ENCODE data around the gene RBMS3. TPM values are rescaled to one million over a fixed set of nuclear protein-coding genes. Genes with fewer than 3 reads are reported as not detected.

RBMS3 gene
- total and polyA plus RNA-seq, 2 of the 8 experiments (the other 6 are each of a cell fraction or from before 2014, with no cell fraction given): 3.7 to 6.9 TPM

GRCh38 chr3:29694783-29695182 is 413.9 kb downstream of the RBMS3 start:
- H3K36me3 ChIP-seq (ENCODE audit: control insufficient read depth in 2 of 4, insufficient read depth in 4 of 4, low read length in 3 of 4): no peaks in the 10 kb centered on the region
- ChIA-PET CTCF (ENCODE audit: partially characterized antibody) (interaction anchor here (1.3 to 1.4 kb wide), 2 partner anchors 26 to 1057 kb away, joined by 4 read pairs; no protein-coding TSS in a partner anchor), POLR2A (ENCODE audit: partially characterized antibody) (interaction anchor here (0.7 kb wide), 1 partner anchor 223 kb away, joined by 3 read pairs; no protein-coding TSS in a partner anchor)
- H3K4me3 ChIP-seq (ENCODE audit: extremely low read depth in 1 of 4, insufficient read depth in 2 of 4, low read depth in 3 of 4, low read length in 4 of 4): no peak overlapping the region
- no peak overlapping the region for H4K8ac ChIP-seq (ENCODE audit: extremely low read depth, insufficient read depth, low read length)
- H3K23me2 ChIP-seq (ENCODE audit: low read depth, low read length): no peaks in the 10 kb centered on the region
- H2BK12ac ChIP-seq (ENCODE audit: low read depth, low read length): no peak overlapping the region
- H2AK5ac ChIP-seq (ENCODE audit: low read depth, low read length): no peak overlapping the region
- H4K91ac ChIP-seq (replicated peaks; ENCODE audit: insufficient read length, low read length): no peak overlapping the region
- no peaks in the 10 kb centered on the region for H3K79me1 ChIP-seq (ENCODE audit: low read depth, low read length)
- no peak overlapping the region for H4K5ac ChIP-seq (ENCODE audit: insufficient read length, low read depth, low read length)
- no peak overlapping the region for H2BK120ac ChIP-seq (replicated peaks; ENCODE audit: low read depth, low read length)
- H2BK20ac ChIP-seq (ENCODE audit: low read length): no peak overlapping the region
- no peak overlapping the region for H3K4me2 ChIP-seq (ENCODE audit: insufficient read depth in 1 of 2, low read depth in 2 of 2, low read length in 2 of 2)
- DNase-seq (ENCODE audit: low read depth in 1 of 2, low spot score in 2 of 2): no peak
- H3K56ac ChIP-seq (replicated peaks; ENCODE audit: insufficient read length, low read depth, low read length): no peak overlapping the region
- FAIRE-seq: no peak
- H3K18ac ChIP-seq (ENCODE audit: extremely low read depth, low read length): no peak overlapping the region
- no peak overlapping the region for H3K9ac ChIP-seq (replicated peaks in 1 of 4; ENCODE audit: extremely low read depth in 1 of 4, low read depth in 3 of 4, low read length in 3 of 4)
- 96% methylated on average over 1 of the region's 1 CpG; no CpG with 5 or more reads in 1 of the 2 experiments for WGBS, 2 experiments (ENCODE audit: extremely low coverage in 1 of 2, insufficient coverage in 1 of 2, insufficient read length in 1 of 2, insufficient replicate concordance in 2 of 2, low coverage in 1 of 2, low lambda C conversion rate in 2 of 2, missing lambda C conversion rate in 1 of 2)
- no peaks in the 10 kb centered on the region for H4K20me1 ChIP-seq (replicated peaks in 1 of 2; ENCODE audit: control insufficient read depth in 1 of 2, insufficient read depth in 2 of 2, low read length in 2 of 2)
- H2BK5ac ChIP-seq (ENCODE audit: low read depth, low read length): no peak overlapping the region
- no peaks in the 10 kb centered on the region for H3K79me2 ChIP-seq (ENCODE audit: control insufficient read depth in 1 of 2, insufficient read depth in 2 of 2, low read length in 2 of 2)
- no peak overlapping the region for H2BK15ac ChIP-seq (ENCODE audit: low read length)
- peaks cover 0 to 1% (median 0%) of the 10 kb centered on the region in 4 experiments; a peak in 1 of 7 replicates for H3K27me3 ChIP-seq (replicated peaks in 1 of 4; ENCODE audit: control insufficient read depth in 3 of 4, extremely low read depth in 1 of 4, insufficient read depth in 3 of 4, low read length in 3 of 4)
- H3K27ac ChIP-seq (ENCODE audit: low read depth, low read length): no peak overlapping the region
- H3K4me1 ChIP-seq (replicated peaks in 1 of 4; ENCODE audit: control insufficient read depth in 3 of 4, insufficient read depth in 4 of 4, low read length in 3 of 4): peaks cover 0 to 5% (median 3%) of the 10 kb centered on the region in 4 experiments; a peak in 4 of 7 replicates
- H3K4ac ChIP-seq (replicated peaks; ENCODE audit: insufficient read length, low read depth, low read length): no peak overlapping the region
- H3K9me3 ChIP-seq (ENCODE audit: insufficient read depth in 2 of 2, low read depth in 1 of 2, low read length in 1 of 2): no peaks in the 10 kb centered on the region
- no peak overlapping the region for H3K23ac ChIP-seq (ENCODE audit: insufficient read length)
- H2AFZ ChIP-seq (ENCODE audit: low read length): no peak overlapping the region
- TF ChIP-seq GTF2F1 (IDR thresholded peaks at IDR 0.05; ENCODE audit: borderline replicate concordance, low read depth, low read length): no peak
- TF ChIP-seq TEAD4 (IDR thresholded peaks at IDR 0.05; ENCODE audit: low read depth, low read length): 0 out of 2 replicates have a peak, but pooled peaks have one; percentile 22
- H3K14ac ChIP-seq (ENCODE audit: insufficient read length): no peak overlapping the region
